ENCODE measurements around the gene LOC128125822.
A peak's percentile ranks its signal among the peaks of the same experiment; 100 is the strongest.
"Not testable (repeated sequence)": the region's sequence is repeated elsewhere in the genome, so short reads cannot be mapped to it uniquely, and the experiment has no call there.

The LOC128125822 gene

GRCh38 chr6:63572044-63572746 lies at the start of gene LOC128125822, which contains the start of gene PTP4A1:
LOC128125822 (plus strand) TSS chr6:63572480.
PTP4A1 (plus strand) TSS chr6:63572480; CDS start chr6:63576881, 4,401 bp downstream.
- in situ Hi-C loops (cut with HindIII; ENCODE audit: low pct_unique_long_range_greater_than_20kb, low sequenced_read_pairs), result no loop called here
- peak; percentile 96 for DNase-seq (ENCODE audit: low read depth, low spot score)

GRCh38 chr6:63522911-63523287 lies 49.4 kb upstream of the LOC128125822 start:
- in situ Hi-C loops (cut with HindIII; ENCODE audit: low pct_unique_long_range_greater_than_20kb, low sequenced_read_pairs); DNase-seq (ENCODE audit: low read depth, low spot score): not testable (repeated sequence)

GRCh38 chr6:63523630-63524029 lies 48.6 kb upstream of the LOC128125822 start:
- DNase-seq (ENCODE audit: low read depth, low spot score), result no peak
- in situ Hi-C loops (cut with HindIII; ENCODE audit: low pct_unique_long_range_greater_than_20kb, low sequenced_read_pairs), result no loop called here

DNA sequence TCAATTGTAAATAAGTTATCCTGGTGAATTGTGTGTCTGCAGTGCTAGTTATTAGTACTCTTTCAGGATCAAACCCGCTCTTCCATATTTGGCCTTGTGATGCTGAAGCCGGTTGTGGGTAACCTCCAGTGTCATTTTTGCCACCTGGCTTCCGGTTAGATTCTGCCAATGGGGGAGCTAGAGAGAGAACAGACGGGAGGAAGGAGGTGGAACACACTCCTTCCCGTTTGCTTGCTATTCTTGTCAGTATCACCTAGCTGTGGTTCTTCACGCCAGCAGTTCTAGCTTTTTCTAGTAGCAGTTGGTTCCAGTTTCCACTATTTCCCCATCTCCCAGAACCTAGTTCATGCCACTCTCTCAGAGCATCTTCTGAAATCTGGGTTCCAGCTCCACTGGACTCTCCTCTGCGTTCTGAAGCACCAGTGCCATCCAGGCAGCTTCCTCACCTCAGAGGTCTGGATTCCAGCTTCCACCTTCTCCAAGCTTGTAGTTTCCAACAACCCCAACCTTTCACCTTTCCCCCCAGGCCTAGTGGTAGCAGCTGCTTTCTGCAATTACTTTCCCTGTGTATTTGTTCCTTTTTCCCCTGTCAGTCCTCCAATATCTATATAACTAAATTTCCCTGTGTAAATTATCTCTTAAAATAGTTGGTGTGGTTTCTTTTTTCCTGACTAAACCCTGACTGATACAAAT lies 46.9 kb upstream of the LOC128125822 start:
- in situ Hi-C loops (cut with HindIII; ENCODE audit: low pct_unique_long_range_greater_than_20kb, low sequenced_read_pairs), result no loop called here
- no peak for DNase-seq (ENCODE audit: low read depth, low spot score)

DNA sequence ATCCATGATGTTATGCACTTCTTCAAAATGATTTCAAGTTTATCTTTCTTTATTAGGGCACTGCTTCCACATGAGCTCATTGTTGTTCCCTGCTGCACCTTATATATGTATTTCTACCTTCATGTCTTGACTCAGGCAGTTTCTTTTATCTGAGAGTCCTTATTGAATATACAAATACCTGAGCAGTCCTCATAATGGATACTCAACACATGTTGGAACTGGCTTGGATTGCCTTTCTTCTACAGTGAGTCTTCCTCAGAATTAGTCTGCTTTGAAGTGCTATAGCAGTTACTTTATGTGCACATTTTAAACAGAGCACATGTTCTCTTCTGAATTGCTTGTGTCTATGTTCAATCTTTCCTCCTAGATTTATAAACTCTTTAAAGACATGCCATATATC lies 45.3 kb upstream of the LOC128125822 start:
- in situ Hi-C loops (cut with HindIII; ENCODE audit: low pct_unique_long_range_greater_than_20kb, low sequenced_read_pairs), result no loop called here
- no peak for DNase-seq (ENCODE audit: low read depth, low spot score)

DNA sequence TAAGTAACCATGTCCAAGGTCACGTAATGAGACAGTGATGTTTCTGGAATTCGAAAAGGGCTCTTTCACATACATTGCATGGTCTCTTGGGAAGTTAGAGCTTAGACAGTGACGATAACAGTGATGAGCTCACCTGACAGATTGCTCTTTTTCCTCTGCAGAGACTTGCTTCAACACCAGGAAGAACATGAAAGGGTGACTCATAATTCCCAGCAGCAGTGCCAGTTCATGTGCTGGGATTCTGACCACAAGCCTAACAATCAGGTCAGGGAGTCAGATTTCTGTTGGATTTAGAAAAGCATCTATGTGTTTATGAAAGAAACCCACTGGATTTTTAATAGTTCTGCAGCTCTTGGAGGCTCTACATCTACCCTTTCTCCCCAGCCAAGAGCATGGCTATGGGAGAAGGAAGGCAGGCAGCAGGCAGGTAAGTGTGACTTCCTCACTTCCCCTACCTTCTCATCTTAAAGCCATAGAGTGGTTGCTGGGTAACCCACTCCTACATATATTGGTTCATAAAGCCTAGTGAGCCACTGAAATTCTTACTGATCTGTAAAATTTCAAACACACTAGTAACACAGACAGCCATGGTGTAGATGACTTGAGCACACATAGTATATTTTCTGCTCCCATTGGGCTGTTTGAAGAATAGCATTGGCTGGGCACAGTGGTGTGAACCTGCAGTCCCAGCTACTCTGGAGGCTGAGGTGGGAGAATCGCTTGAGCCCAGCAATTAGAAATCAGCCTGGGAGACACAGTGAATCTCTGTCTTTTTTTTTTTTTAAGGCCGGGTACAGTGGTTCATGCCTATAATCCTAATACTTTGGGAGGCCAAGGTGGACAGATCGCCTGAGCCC lies 44.4 kb upstream of the LOC128125822 start:
- in situ Hi-C loops (cut with HindIII; ENCODE audit: low pct_unique_long_range_greater_than_20kb, low sequenced_read_pairs), result no loop called here
- DNase-seq (ENCODE audit: low read depth, low spot score), result peak; percentile 98

DNA sequence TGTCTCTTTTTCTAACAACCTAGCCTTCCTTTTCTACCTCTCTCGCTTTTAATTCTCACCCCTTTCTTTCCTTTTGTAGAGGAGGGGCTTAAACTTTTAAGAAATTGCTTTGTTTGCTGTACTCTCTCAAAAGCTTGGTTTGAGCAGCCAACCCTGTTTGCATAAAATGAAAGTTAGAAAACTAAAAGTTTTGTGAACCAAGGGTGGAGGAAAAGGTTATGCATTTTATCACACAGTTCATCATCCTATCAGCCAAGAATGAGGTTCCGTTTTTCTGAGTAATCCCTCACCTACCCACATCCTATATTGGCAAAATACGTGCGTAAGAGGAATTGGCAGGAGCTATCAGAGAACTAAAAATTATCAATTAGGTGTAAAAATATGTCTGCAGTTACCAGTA lies 42.8 kb upstream of the LOC128125822 start:
- in situ Hi-C loops (cut with HindIII; ENCODE audit: low pct_unique_long_range_greater_than_20kb, low sequenced_read_pairs), result no loop called here
- DNase-seq (ENCODE audit: low read depth, low spot score), result no peak

GRCh38 chr6:63530182-63530581 lies 42.1 kb upstream of the LOC128125822 start:
- in situ Hi-C loops (cut with HindIII; ENCODE audit: low pct_unique_long_range_greater_than_20kb, low sequenced_read_pairs), result no loop called here
- DNase-seq (ENCODE audit: low read depth, low spot score), result peak; percentile 31

DNA sequence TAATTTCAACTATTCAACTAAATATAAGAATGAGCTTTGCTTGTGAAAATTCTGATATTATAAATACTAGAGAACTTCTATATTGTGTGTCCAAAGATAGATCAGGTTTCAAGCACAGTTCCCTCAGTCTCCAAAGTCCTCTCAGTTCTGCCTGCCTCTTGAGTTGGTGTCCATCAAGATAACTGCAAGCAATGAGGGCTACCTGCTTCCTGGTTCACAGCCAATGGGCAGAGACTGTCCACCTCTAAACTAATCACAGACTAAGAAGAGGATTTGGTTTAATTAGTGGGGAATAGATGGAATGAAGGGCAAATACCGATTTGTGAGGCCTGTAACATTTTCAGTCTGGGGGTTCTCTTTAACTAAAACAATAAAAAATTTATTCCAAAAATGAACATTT lies 41.3 kb upstream of the LOC128125822 start:
- DNase-seq (ENCODE audit: low read depth, low spot score), result peak; percentile 76
- in situ Hi-C loops (cut with HindIII; ENCODE audit: low pct_unique_long_range_greater_than_20kb, low sequenced_read_pairs), result no loop called here

- in situ Hi-C loops (cut with HindIII; ENCODE audit: low pct_unique_long_range_greater_than_20kb, low sequenced_read_pairs), result no loop called here
- no peak for DNase-seq (ENCODE audit: low read depth, low spot score)
These were observed 39.3 kb upstream of the LOC128125822 start for GRCh38 chr6:63533026-63533425.

DNA sequence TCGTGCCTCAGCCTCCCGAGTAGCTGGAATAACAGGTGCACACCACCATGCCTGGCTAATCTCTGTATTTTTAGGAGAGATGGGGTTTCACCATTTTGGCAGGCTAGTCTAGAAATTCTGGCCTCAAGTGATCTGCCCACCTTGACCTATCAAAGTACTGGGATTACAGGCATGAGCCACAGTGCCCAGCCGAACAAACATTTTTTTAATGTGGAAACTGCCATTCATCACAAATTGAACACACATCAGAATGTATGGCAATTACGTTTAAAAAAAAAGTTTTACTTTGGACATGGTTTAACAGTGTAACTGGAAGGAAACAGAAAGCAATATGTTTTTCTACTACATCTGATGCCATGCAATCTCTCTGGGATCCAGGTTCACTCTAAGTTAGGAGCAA lies 38.3 kb upstream of the LOC128125822 start:
- in situ Hi-C loops (cut with HindIII; ENCODE audit: low pct_unique_long_range_greater_than_20kb, low sequenced_read_pairs), result no loop called here
- DNase-seq (ENCODE audit: low read depth, low spot score), result no peak

GRCh38 chr6:63537201-63537958 lies 34.9 kb upstream of the LOC128125822 start:
- in situ Hi-C loops (cut with HindIII; ENCODE audit: low pct_unique_long_range_greater_than_20kb, low sequenced_read_pairs), result no loop called here
- no peak for DNase-seq (ENCODE audit: low read depth, low spot score)

- no peak for DNase-seq (ENCODE audit: low read depth, low spot score)
- in situ Hi-C loops (cut with HindIII; ENCODE audit: low pct_unique_long_range_greater_than_20kb, low sequenced_read_pairs), result no loop called here
These were observed 34.4 kb upstream of the LOC128125822 start for GRCh38 chr6:63537959-63538300.

GRCh38 chr6:63538550-63538949 lies 33.7 kb upstream of the LOC128125822 start:
- no peak for DNase-seq (ENCODE audit: low read depth, low spot score)
- in situ Hi-C loops (cut with HindIII; ENCODE audit: low pct_unique_long_range_greater_than_20kb, low sequenced_read_pairs), result no loop called here

GRCh38 chr6:63543001-63543400 lies 29.3 kb upstream of the LOC128125822 start:
- in situ Hi-C loops (cut with HindIII; ENCODE audit: low pct_unique_long_range_greater_than_20kb, low sequenced_read_pairs), result no loop called here
- peak; percentile 90 for DNase-seq (ENCODE audit: low read depth, low spot score)

DNA sequence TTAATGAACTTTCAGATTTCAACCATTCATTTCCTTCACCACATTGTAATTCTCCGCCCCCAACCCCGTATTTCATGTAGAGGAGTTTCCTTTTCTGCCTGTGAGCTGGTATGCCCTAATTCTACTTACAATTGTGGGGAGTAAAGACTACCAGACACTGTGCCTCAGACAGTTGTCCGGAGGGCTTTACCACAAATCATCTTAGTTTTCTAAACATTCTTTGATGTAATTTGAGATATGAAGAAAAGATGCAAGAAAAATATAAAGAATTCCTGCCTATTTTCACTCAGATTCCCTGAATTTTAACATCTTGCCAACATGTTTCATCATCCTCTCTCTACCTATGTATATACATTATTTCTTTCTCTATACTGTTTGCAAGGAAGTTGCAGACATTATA lies 28.3 kb upstream of the LOC128125822 start:
- DNase-seq (ENCODE audit: low read depth, low spot score), result peak; percentile 62
- in situ Hi-C loops (cut with HindIII; ENCODE audit: low pct_unique_long_range_greater_than_20kb, low sequenced_read_pairs), result no loop called here

GRCh38 chr6:63546236-63546635 lies 26.0 kb upstream of the LOC128125822 start:
- no peak for DNase-seq (ENCODE audit: low read depth, low spot score)
- in situ Hi-C loops (cut with HindIII; ENCODE audit: low pct_unique_long_range_greater_than_20kb, low sequenced_read_pairs), result no loop called here

DNA sequence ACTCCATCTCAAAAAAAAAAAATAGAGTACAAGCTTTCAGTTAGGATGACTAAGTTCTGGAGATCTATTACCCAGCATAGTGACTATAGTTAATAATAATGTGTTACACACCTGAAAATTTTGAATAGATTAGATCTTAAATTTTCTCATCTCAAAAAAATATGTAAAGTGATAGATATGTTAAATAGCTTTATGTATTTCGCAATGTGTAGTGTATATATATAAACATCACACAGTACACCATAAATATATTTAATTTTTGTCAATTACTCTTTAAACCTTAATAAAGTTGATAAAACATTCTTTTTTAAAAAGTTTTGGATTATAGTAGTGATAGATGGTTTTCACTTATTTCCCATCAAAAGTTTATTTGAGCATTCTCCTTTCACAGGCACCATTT lies 25.6 kb upstream of the LOC128125822 start:
- no peak for DNase-seq (ENCODE audit: low read depth, low spot score)
- in situ Hi-C loops (cut with HindIII; ENCODE audit: low pct_unique_long_range_greater_than_20kb, low sequenced_read_pairs), result no loop called here

All from SK-MEL-5 (cell line).